Measurements from ENCODE around the gene MEIKIN.

DNA sequence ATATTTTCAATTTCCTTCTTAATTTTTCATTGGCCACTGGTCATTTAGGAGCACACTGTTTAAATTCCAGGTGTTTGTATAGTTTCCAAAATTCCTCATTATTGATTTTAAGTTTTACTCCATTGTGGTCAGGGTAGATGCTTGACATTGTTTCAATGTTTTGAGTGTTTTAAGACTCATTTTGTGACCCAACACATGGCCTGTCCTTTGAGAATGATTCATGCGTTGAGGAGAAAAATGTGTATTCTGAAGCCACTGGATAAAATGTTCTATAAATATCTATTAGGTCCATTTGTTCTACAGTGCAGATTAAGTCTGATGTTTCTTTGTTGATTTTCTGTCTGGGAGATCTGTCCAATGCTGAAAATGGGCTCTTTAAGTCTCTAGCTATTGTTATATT lies 124.2 kb downstream of the MEIKIN start:
- TF ChIP-seq CTCF (conservative IDR thresholded peaks at IDR 0.05; ENCODE audit: low read depth, low read length) (no peak), EZH2 (IDR thresholded peaks at IDR 0.05; ENCODE audit: low read length, unreplicated experiment) (no peak)
